ENCODE data around the gene TAS2R13.

TAS2R13 gene

GRCh38 chr12:10909462-10909861, at the start of gene TAS2R13:
Gene TAS2R13, minus strand, starts transcription at chr12:10909562. Its CDS starts 264 bp downstream, at chr12:10909298.
- TF ChIP-seq CTCF (IDR thresholded peaks at IDR 0.05; ENCODE audit: low read depth, low read length): no peak
- no peak for DNase-seq (ENCODE audit: low read depth in 2 of 2)
- H3K4me3 ChIP-seq (replicated peaks in 1 of 2; ENCODE audit: low read depth in 2 of 2, low read length in 2 of 2): no peak within 1 kb of the TSS

GRCh38 chr12:10957741-10958140, 48.4 kb upstream of the TAS2R13 start:
- no peak for DNase-seq (ENCODE audit: low read depth in 2 of 2)
- no peak for TF ChIP-seq CTCF (IDR thresholded peaks at IDR 0.05; ENCODE audit: low read depth, low read length)
- no peak overlapping the region for H3K4me3 ChIP-seq (replicated peaks in 1 of 2; ENCODE audit: low read depth in 2 of 2, low read length in 2 of 2)

GRCh38 chr12:10956085-10956484, 46.7 kb upstream of the TAS2R13 start:
- no peak overlapping the region for H3K4me3 ChIP-seq (replicated peaks in 1 of 2; ENCODE audit: low read depth in 2 of 2, low read length in 2 of 2)
- no peak for TF ChIP-seq CTCF (IDR thresholded peaks at IDR 0.05; ENCODE audit: low read depth, low read length)
- DNase-seq (ENCODE audit: low read depth in 2 of 2): no peak

GRCh38 chr12:10952645-10953044, 43.3 kb upstream of the TAS2R13 start:
- no peak overlapping the region for H3K4me3 ChIP-seq (replicated peaks in 1 of 2; ENCODE audit: low read depth in 2 of 2, low read length in 2 of 2)
- TF ChIP-seq CTCF (IDR thresholded peaks at IDR 0.05; ENCODE audit: low read depth, low read length): no peak
- no peak for DNase-seq (ENCODE audit: low read depth in 2 of 2)

- TF ChIP-seq CTCF (IDR thresholded peaks at IDR 0.05; ENCODE audit: low read depth, low read length): no peak
- DNase-seq (ENCODE audit: low read depth in 2 of 2): no peak
- no peak overlapping the region for H3K4me3 ChIP-seq (replicated peaks in 1 of 2; ENCODE audit: low read depth in 2 of 2, low read length in 2 of 2)
Measured at GRCh38 chr12:10943167-10943566, 33.8 kb upstream of the TAS2R13 start.

GRCh38 chr12:10941916-10942607, 32.7 kb upstream of the TAS2R13 start:
- no peak for DNase-seq (ENCODE audit: low read depth in 2 of 2)
- no peak for TF ChIP-seq CTCF (IDR thresholded peaks at IDR 0.05; ENCODE audit: low read depth, low read length)
- H3K4me3 ChIP-seq (replicated peaks in 1 of 2; ENCODE audit: low read depth in 2 of 2, low read length in 2 of 2): no peak overlapping the region

- H3K4me3 ChIP-seq (replicated peaks in 1 of 2; ENCODE audit: low read depth in 2 of 2, low read length in 2 of 2): no peak overlapping the region
- no peak for DNase-seq (ENCODE audit: low read depth in 2 of 2)
- no peak for TF ChIP-seq CTCF (IDR thresholded peaks at IDR 0.05; ENCODE audit: low read depth, low read length)
Measured at GRCh38 chr12:10941369-10941768, 32.0 kb upstream of the TAS2R13 start.

All from cardiac fibroblast (primary cell).